ENCODE measurements around the gene APOD. TPM values are rescaled to one million over a fixed set of nuclear protein-coding genes. Genes with fewer than 3 reads are reported as not detected.
"Not testable (repeated sequence)": the region's sequence is repeated elsewhere in the genome, so short reads cannot be mapped to it uniquely, and the experiment has no call there.

The APOD gene
- total RNA-seq, 1 experiment from 2014 or later: 0.48 TPM

GRCh38 chr3:195595785-195596531, 12.2 kb upstream of the APOD start:
- intact Hi-C loops (cut with micrococcal nuclease; ENCODE audit: unreplicated experiment): no loop called here
- H3K79me2 ChIP-seq (ENCODE audit: low read depth): no peaks in the 10 kb centered on the region
- no peak overlapping the region for H2AFZ ChIP-seq
- no peak overlapping the region for H3K4me3 ChIP-seq
- peaks cover 10% of the 10 kb centered on the region; the same call in 1 of the 2 replicates for H3K27me3 ChIP-seq (ENCODE audit: insufficient read depth, low read depth)
- no TSS peak for BruUV-seq (replicated peaks)
- no peaks in the 10 kb centered on the region for H4K20me1 ChIP-seq (ENCODE audit: insufficient read depth)
- H3K27ac ChIP-seq: no peak overlapping the region
- H3K36me3 ChIP-seq (ENCODE audit: low read depth): no peaks in the 10 kb centered on the region
- ChIA-PET CTCF (no interaction called here), POLR2A (ENCODE audit: unreplicated experiment) (no interaction called here)
- H3K4me2 ChIP-seq: no peak overlapping the region
- H3K9me3 ChIP-seq (ENCODE audit: insufficient read depth, low read depth): peaks cover 4% of the 10 kb centered on the region; the same call in 1 of the 2 replicates
- no peaks in the 10 kb centered on the region for H3K9me2 ChIP-seq (ENCODE audit: insufficient read depth)
- no peak for TF ChIP-seq EZH2 (IDR thresholded peaks at IDR 0.05; ENCODE audit: low read depth)
- no peak for TF ChIP-seq CTCF (conservative IDR thresholded peaks at IDR 0.05)
- H3K4me1 ChIP-seq (replicated peaks; ENCODE audit: insufficient read depth): no peaks in the 10 kb centered on the region
- DNase-seq: peak in 1 of 2 experiments; percentile 15
- no peaks in the 10 kb centered on the region for H3F3A ChIP-seq (ENCODE audit: insufficient read depth, low read depth)

DNA sequence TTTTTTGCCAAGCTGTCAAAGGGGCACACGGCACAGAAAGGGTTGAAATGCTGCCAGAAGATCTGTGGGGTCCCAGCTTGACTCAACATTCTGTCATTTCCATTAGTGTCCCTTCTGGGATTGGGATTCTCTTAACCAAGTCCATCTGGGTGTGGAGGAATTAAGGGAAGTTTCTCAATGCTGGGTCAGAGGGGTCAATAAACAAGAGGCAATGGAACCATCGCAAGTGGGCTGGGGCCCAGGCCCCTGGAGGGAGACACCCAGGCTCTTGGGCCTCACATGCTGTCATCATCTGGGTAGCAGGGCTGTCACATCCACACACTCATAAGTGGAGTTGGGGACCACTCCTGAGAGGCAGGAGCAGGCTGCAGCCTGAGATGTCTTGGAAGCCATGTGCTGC, 8.1 kb upstream of the APOD start:
- no peak overlapping the region for H3K27ac ChIP-seq
- no peaks in the 10 kb centered on the region for H3K36me3 ChIP-seq (ENCODE audit: low read depth)
- peaks cover 4% of the 10 kb centered on the region; the same call in 1 of the 2 replicates for H3K9me3 ChIP-seq (ENCODE audit: insufficient read depth, low read depth)
- H3K4me2 ChIP-seq: no peak overlapping the region
- intact Hi-C loops (cut with micrococcal nuclease; ENCODE audit: unreplicated experiment): no loop called here
- H3K27me3 ChIP-seq (ENCODE audit: insufficient read depth, low read depth): peaks cover 23% of the 10 kb centered on the region
- H3K9me2 ChIP-seq (ENCODE audit: insufficient read depth): no peaks in the 10 kb centered on the region
- ChIA-PET CTCF (no interaction called here), POLR2A (ENCODE audit: unreplicated experiment) (interaction anchor here (0.7 kb wide), 1 partner anchor 320 kb away, joined by 5 read pairs; no protein-coding TSS in a partner anchor)
- no peak overlapping the region for H3K4me3 ChIP-seq
- TF ChIP-seq CTCF (conservative IDR thresholded peaks at IDR 0.05) (no peak), EZH2 (IDR thresholded peaks at IDR 0.05; ENCODE audit: low read depth) (no peak)
- no peak for DNase-seq
- H2AFZ ChIP-seq: no peak overlapping the region
- no peaks in the 10 kb centered on the region for H4K20me1 ChIP-seq (ENCODE audit: insufficient read depth)
- H3F3A ChIP-seq (ENCODE audit: insufficient read depth, low read depth): no peaks in the 10 kb centered on the region
- BruUV-seq (replicated peaks): no TSS peak
- H3K79me2 ChIP-seq (ENCODE audit: low read depth): no peaks in the 10 kb centered on the region
- H3K4me1 ChIP-seq (replicated peaks; ENCODE audit: insufficient read depth): 0 out of 2 replicates have a peak, but pooled peaks cover 6% of the 10 kb centered on the region

DNA sequence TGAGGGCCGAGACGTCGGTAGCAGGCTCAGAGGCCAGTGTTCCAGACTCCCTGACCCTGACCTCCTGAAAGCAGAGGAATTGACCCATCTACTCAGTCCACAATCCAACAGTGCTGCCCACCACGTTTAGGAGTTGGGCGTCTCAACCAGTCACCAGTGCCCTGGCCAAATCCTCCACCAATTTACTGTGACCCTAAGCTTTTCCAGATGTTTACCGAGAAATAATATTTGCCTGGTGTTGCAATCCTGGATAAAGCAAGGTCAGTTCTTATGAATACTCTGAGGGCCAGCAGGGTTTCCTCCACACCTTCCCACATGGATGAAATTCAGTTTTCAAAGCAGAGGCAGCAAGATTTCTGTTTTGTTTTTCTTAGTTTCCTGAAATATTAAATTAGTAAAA, 7.5 kb upstream of the APOD start:
- no peaks in the 10 kb centered on the region for H4K20me1 ChIP-seq (ENCODE audit: insufficient read depth)
- no peak overlapping the region for H3K4me2 ChIP-seq
- DNase-seq: no peak
- TF ChIP-seq CTCF (conservative IDR thresholded peaks at IDR 0.05) (no peak), EZH2 (IDR thresholded peaks at IDR 0.05; ENCODE audit: low read depth) (no peak)
- ChIA-PET POLR2A (ENCODE audit: unreplicated experiment) (no interaction called here), CTCF (no interaction called here)
- H3K4me1 ChIP-seq (replicated peaks; ENCODE audit: insufficient read depth): 0 out of 2 replicates have a peak, but pooled peaks cover 6% of the 10 kb centered on the region
- no peak overlapping the region for H3K27ac ChIP-seq
- no peaks in the 10 kb centered on the region for H3F3A ChIP-seq (ENCODE audit: insufficient read depth, low read depth)
- H3K79me2 ChIP-seq (ENCODE audit: low read depth): no peaks in the 10 kb centered on the region
- peaks cover 4% of the 10 kb centered on the region; the same call in 1 of the 2 replicates for H3K9me3 ChIP-seq (ENCODE audit: insufficient read depth, low read depth)
- no peak overlapping the region for H2AFZ ChIP-seq
- intact Hi-C loops (cut with micrococcal nuclease; ENCODE audit: unreplicated experiment): no loop called here
- no peak overlapping the region for H3K4me3 ChIP-seq
- no TSS peak for BruUV-seq (replicated peaks)
- peaks cover 23% of the 10 kb centered on the region for H3K27me3 ChIP-seq (ENCODE audit: insufficient read depth, low read depth)
- H3K9me2 ChIP-seq (ENCODE audit: insufficient read depth): no peaks in the 10 kb centered on the region
- no peaks in the 10 kb centered on the region for H3K36me3 ChIP-seq (ENCODE audit: low read depth)

GRCh38 chr3:195590381-195590780, 6.6 kb upstream of the APOD start:
- not testable (repeated sequence) for H3K4me3 ChIP-seq; H3K4me1 ChIP-seq (replicated peaks; ENCODE audit: insufficient read depth)

DNA sequence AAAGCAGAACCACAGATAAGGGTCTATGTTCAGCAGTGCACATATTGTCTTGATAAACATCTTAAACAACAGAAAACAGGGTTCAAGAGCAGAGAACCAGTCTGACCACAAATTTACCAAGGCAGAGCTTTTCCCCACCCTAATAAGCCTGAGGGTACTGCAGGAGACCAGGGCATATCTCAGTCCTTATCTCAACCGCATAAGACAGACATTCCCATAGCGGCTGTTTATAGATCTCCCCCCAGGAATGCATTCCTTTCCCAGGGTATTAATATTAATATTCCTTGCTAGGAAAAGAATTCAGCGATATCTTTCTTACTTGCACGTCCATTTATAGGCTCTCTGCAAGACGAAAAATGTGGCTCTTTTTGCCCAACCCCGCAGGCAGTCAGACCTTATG, 6.1 kb upstream of the APOD start:
- BruUV-seq (replicated peaks); H4K20me1 ChIP-seq (ENCODE audit: insufficient read depth); H3K9me3 ChIP-seq (ENCODE audit: insufficient read depth, low read depth); H3K4me2 ChIP-seq; CTCF ChIA-PET; H3K9me2 ChIP-seq (ENCODE audit: insufficient read depth); H3F3A ChIP-seq (ENCODE audit: insufficient read depth, low read depth); H3K36me3 ChIP-seq (ENCODE audit: low read depth); H3K79me2 ChIP-seq (ENCODE audit: low read depth); H3K4me1 ChIP-seq (replicated peaks; ENCODE audit: insufficient read depth); H3K27ac ChIP-seq; H2AFZ ChIP-seq; intact Hi-C loops (cut with micrococcal nuclease; ENCODE audit: unreplicated experiment); POLR2A ChIA-PET (ENCODE audit: unreplicated experiment); H3K4me3 ChIP-seq: not testable (repeated sequence)
- DNase-seq: peak in 1 of 2 experiments; percentile 36
- peaks cover 19% of the 10 kb centered on the region for H3K27me3 ChIP-seq (ENCODE audit: insufficient read depth, low read depth)

More at GRCh38 chr3:195590381-195590780, 6.6 kb upstream of the APOD start:
- peak in 1 of 2 experiments; percentile 50 for DNase-seq
- intact Hi-C loops (cut with micrococcal nuclease; ENCODE audit: unreplicated experiment); H4K20me1 ChIP-seq (ENCODE audit: insufficient read depth); H3K4me2 ChIP-seq; BruUV-seq (replicated peaks); POLR2A ChIA-PET (ENCODE audit: unreplicated experiment); H3F3A ChIP-seq (ENCODE audit: insufficient read depth, low read depth); CTCF ChIA-PET; H3K9me2 ChIP-seq (ENCODE audit: insufficient read depth); H3K9me3 ChIP-seq (ENCODE audit: insufficient read depth, low read depth); H2AFZ ChIP-seq; H3K36me3 ChIP-seq (ENCODE audit: low read depth); H3K79me2 ChIP-seq (ENCODE audit: low read depth); H3K27ac ChIP-seq: not testable (repeated sequence)
- H3K27me3 ChIP-seq (ENCODE audit: insufficient read depth, low read depth): peaks cover 19% of the 10 kb centered on the region

All from PC-9 (cell line).